Hepatocyte (in vitro differentiated cells): ENCODE measurements around the gene OPA3. TPM values are rescaled to one million over a fixed set of nuclear protein-coding genes. Genes with fewer than 3 reads are reported as not detected.
A peak's percentile ranks its signal among the peaks of the same experiment; 100 is the strongest.
"Not testable (repeated sequence)": the region's sequence is repeated elsewhere in the genome, so short reads cannot be mapped to it uniquely, and the experiment has no call there.

Experiments
- DNase-seq: peaks from one replicate; pipeline ENCODE4 v3.0.0-alpha.2; 2016; ENCODE audit warnings: low spot score
- H2AFZ ChIP-seq: fragments of 200-600 bp; sonication (generic); 2 replicates; pipeline ENCODE4 v1.6.0; 2016; ENCODE audit warnings: antibody characterized with exemption, mild to moderate bottlenecking
- H3K27ac ChIP-seq: fragments of 200-600 bp; sonication (generic); 2 replicates; pipeline ENCODE4 v1.5.1; 2016; ENCODE audit warnings: mild to moderate bottlenecking
- H3K27me3 ChIP-seq: fragments of 200-600 bp; sonication (generic); 2 replicates; pipeline ENCODE4 v1.6.1; 2016
- H3K36me3 ChIP-seq: fragments of 200-600 bp; sonication (generic); replicated peaks from 2 replicates; pipeline ENCODE4 v1.5.1; 2016; ENCODE audit warnings: low read depth; ENCODE audit not compliant: insufficient read depth
- H3K4me1 ChIP-seq: fragments of 200-600 bp; sonication (generic); 2 replicates; pipeline ENCODE4 v1.5.1; 2016; ENCODE audit warnings: mild to moderate bottlenecking, moderate library complexity; ENCODE audit not compliant: insufficient read depth
- H3K4me2 ChIP-seq: fragments of 200-600 bp; sonication (generic); 2 replicates; pipeline ENCODE4 v1.6.0; 2016
- H3K4me3 ChIP-seq: fragments of 200-600 bp; sonication (generic); 2 replicates; pipeline ENCODE4 v1.5.1; 2016; ENCODE audit warnings: mild to moderate bottlenecking
- H3K79me2 ChIP-seq: fragments of 200-600 bp; sonication (generic); 2 replicates; pipeline ENCODE4 v1.6.0; 2017; ENCODE audit warnings: mild to moderate bottlenecking
- H3K9me2 ChIP-seq: fragments of 200-600 bp; sonication (generic); replicated peaks from 2 replicates; pipeline ENCODE4 v1.6.0; 2017; ENCODE audit warnings: mild to moderate bottlenecking; ENCODE audit not compliant: insufficient read depth
- H3K9me3 ChIP-seq: fragments of 200-600 bp; sonication (generic); 2 replicates; pipeline ENCODE4 v1.5.1; 2016; ENCODE audit warnings: low read depth, mild to moderate bottlenecking
- H4K20me1 ChIP-seq: fragments of 200-600 bp; sonication (generic); 2 replicates; pipeline ENCODE4 v1.6.0; 2016; ENCODE audit warnings: mild to moderate bottlenecking; ENCODE audit not compliant: insufficient read depth, poor library complexity, severe bottlenecking
- EZH2 ChIP-seq: fragments of 200-600 bp; sonication (generic); IDR thresholded peaks from 2 replicates; pipeline ENCODE4 v1.6.1; 2016; ENCODE audit warnings: antibody characterized with exemption, mild to moderate bottlenecking, borderline replicate concordance
- EZH2phosphoT487 ChIP-seq: fragments of 200-600 bp; sonication (generic); IDR thresholded peaks from one replicate; pipeline ENCODE4 v1.6.1; 2018; ENCODE audit warnings: antibody characterized with exemption, mild to moderate bottlenecking, low read depth, moderate library complexity; ENCODE audit not compliant: unreplicated experiment, severe bottlenecking
- whole genome bisulfite sequencing: methylation state at CpG from one replicate; pipeline ENCODE4 v1.1.6; 2016; ENCODE audit warnings: low lambda C conversion rate; ENCODE audit errors: missing lambda C conversion rate; 5-methylcytosine and 5-hydroxymethylcytosine counted together
- polyA plus RNA-seq: library from polyadenylated mRNA; unstranded; fragments of >200 nt; fragmentation: Nextera tagmentation; extraction: Ambion mirVana; gene quantifications from 2 replicates; pipeline ENCODE4 v1.2.1, GENCODE V29; 2016
- total RNA-seq: library from RNA; depleted of rRNA; stranded (reverse); fragments of >200 nt; gene quantifications from 2 replicates; pipeline ENCODE4 v1.2.3, GENCODE V29; 2014
- TF ChIP-seq, protein P1 (sequence below): fragments of 200-600 bp; sonication (generic); IDR thresholded peaks from 2 replicates; pipeline ENCODE4 v1.5.1; 2016; ENCODE audit warnings: antibody characterized with exemption, mild to moderate bottlenecking; ENCODE audit not compliant: poor library complexity

The OPA3 gene
- total and polyA plus RNA-seq, 2 experiments from 2014 or later: 15.0 to 15.1 TPM

DNA sequence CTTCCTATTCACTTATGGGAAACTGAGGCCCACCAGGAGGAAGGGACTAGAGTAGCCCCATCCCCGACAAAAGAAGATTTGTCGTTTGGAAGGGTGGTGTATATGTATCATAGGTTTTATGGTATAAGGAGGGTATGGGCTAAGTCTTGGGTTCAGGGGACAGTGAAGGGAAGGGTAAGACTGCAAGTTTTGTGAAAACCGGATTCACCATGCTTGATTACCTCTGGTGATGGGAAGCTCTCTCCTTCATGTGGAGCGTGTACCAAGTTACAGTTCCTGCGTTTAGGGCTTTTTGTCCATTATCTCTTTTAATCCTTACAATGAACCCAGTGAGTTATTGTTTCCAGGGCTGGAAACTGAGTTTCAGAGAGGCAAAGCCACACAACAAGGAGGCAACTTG is 73.5 kb downstream of the OPA3 start:
- H2AFZ ChIP-seq: no peak overlapping the region
- TF ChIP-seq EZH2 (no peak), EZH2phosphoT487 (no peak)
- TF ChIP-seq, protein P1, sequence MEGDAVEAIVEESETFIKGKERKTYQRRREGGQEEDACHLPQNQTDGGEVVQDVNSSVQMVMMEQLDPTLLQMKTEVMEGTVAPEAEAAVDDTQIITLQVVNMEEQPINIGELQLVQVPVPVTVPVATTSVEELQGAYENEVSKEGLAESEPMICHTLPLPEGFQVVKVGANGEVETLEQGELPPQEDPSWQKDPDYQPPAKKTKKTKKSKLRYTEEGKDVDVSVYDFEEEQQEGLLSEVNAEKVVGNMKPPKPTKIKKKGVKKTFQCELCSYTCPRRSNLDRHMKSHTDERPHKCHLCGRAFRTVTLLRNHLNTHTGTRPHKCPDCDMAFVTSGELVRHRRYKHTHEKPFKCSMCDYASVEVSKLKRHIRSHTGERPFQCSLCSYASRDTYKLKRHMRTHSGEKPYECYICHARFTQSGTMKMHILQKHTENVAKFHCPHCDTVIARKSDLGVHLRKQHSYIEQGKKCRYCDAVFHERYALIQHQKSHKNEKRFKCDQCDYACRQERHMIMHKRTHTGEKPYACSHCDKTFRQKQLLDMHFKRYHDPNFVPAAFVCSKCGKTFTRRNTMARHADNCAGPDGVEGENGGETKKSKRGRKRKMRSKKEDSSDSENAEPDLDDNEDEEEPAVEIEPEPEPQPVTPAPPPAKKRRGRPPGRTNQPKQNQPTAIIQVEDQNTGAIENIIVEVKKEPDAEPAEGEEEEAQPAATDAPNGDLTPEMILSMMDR: no peak
- DNase-seq: no peak
- no peak overlapping the region for H3K4me2 ChIP-seq
- no peak overlapping the region for H3K27ac ChIP-seq
- H3K27me3 ChIP-seq: no peaks in the 10 kb centered on the region
- WGBS: 98% methylated on average over 5 of the region's 5 CpGs
- peaks cover 24% of the 10 kb centered on the region for H4K20me1 ChIP-seq
- H3K36me3 ChIP-seq: no peaks in the 10 kb centered on the region
- no peaks in the 10 kb centered on the region for H3K9me2 ChIP-seq
- peaks cover 19% of the 10 kb centered on the region for H3K4me1 ChIP-seq
- no peaks in the 10 kb centered on the region for H3K9me3 ChIP-seq
- peaks cover 88% of the 10 kb centered on the region for H3K79me2 ChIP-seq
- no peak overlapping the region for H3K4me3 ChIP-seq

DNA sequence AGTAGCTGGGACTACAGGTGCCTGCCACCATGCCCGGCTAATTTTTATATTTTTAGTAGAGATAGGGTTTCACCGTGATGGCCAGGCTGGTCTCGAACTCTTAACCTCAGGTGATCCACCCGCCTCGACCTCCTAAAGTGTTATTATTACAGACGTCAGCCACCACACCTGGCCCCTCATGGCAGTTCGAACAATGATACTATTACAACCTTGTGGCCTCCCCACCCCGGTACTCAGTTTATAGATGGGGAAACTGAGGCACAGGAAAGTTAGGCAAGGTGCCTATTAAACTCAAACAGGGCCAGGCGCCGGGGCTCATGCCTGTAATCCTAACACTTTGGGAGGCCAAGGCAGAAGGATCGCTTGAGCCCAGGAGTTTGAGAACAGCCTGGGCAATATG is 74.2 kb downstream of the OPA3 start:
- peak overlapping the region; percentile 91 for H3K4me2 ChIP-seq
- H3K4me3 ChIP-seq: not testable (repeated sequence)

DNA sequence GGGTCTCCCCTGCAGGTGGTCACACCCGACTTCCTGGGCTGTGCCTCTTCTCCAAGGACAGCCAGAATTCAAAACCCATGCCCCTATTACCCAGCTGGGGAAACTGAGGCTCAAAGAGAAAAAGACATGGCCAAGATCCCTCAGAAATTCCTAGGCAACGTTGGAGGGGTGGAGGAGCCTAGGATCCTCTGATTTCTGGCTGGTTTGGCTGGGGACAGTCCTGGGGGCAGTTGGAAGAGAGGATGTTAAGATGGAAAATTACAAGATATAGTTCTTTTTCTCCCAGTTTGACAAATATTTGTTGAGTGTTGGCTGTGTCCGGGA is 74.9 kb downstream of the OPA3 start:
- DNase-seq: no peak
- Histone ChIP-seq H3K27ac (peak overlapping the region; percentile 98), H3K4me3 (peak overlapping the region; percentile 98), H3K4me2 (peak overlapping the region; percentile 91), H3K9me3 (no peaks in the 10 kb centered on the region), H4K20me1 (peaks cover 12% of the 10 kb centered on the region), H3K36me3 (no peaks in the 10 kb centered on the region), H3K27me3 (no peaks in the 10 kb centered on the region), H3K79me2 (peaks cover 76% of the 10 kb centered on the region), H3K9me2 (no peaks in the 10 kb centered on the region), H2AFZ (no peak overlapping the region), H3K4me1 (peaks cover 24% of the 10 kb centered on the region)
- TF ChIP-seq EZH2phosphoT487 (no peak), EZH2 (no peak)
- TF ChIP-seq, protein P1: no peak
- 14% methylated on average over 3 of the region's 3 CpGs for WGBS

More for the DNA sequence above, 74.2 kb downstream of the OPA3 start:
- Histone ChIP-seq H3K79me2 (peaks cover 83% of the 10 kb centered on the region), H3K4me1 (peaks cover 26% of the 10 kb centered on the region), H4K20me1 (peaks cover 18% of the 10 kb centered on the region)
- not testable (repeated sequence) for H3K27me3 ChIP-seq, H3K27ac ChIP-seq, DNase-seq, H3K36me3 ChIP-seq, H3K9me2 ChIP-seq, H2AFZ ChIP-seq, H3K9me3 ChIP-seq
- 95% methylated on average over 11 of the region's 11 CpGs for WGBS

DNA sequence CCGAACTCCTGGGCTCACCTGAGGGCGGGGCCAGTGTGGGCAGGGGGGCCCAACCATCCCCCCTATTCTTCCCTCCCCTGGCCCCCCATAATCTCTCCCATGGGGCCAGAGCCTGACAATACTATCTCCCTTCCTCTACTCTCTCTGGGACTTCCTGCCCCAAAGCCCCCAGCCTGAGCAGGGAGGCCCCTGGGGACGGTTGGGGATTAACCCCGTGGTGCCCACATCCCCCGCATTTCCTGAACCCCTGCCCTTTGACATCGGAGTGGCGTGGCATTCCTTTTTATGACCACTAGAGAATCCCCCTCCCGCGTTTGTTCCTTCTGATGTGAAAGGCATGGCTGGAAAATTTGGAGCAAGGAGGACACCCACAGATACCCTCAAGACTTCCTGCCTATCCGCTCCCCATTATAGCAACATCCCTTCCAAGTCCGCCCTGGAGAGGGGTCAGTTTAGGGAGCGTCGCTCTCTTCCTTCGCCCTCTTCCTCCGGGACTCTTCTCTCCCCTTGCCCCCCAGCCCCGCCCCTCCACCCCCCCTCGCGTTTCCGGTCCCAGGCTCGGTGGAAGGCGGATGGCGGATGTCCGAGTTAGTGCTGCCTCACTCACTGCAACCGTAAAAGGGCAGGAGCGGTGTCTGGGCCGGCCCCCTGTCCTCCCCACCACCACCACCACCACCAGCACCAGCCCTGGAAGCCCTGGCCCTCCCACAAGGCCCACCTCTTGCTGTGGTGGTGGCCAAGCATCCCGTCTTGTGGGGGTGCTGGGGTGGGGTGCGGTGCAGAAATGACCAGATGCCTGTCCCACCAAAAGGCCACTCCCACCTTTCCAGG is 75.5 kb downstream of the OPA3 start:
- no peak for TF ChIP-seq EZH2phosphoT487
- no peak for TF ChIP-seq EZH2
- TF ChIP-seq, protein P1: no peak
- Histone ChIP-seq H3K9me3 (no peaks in the 10 kb centered on the region), H4K20me1 (peaks cover 12% of the 10 kb centered on the region), H3K4me1 (peaks cover 20% of the 10 kb centered on the region), H3K4me3 (peak overlapping the region; percentile 98), H3K36me3 (no peaks in the 10 kb centered on the region), H3K9me2 (no peaks in the 10 kb centered on the region), H3K27me3 (no peaks in the 10 kb centered on the region), H2AFZ (no peak overlapping the region), H3K4me2 (peak overlapping the region; percentile 91), H3K79me2 (peaks cover 70% of the 10 kb centered on the region), H3K27ac (peak overlapping the region; percentile 98)
- 5% methylated on average over 11 of the region's 28 CpGs for WGBS
- DNase-seq: peak; percentile 69
